ENCODE data around the gene KCNK3.

- TF ChIP-seq CTCF (IDR thresholded peaks at IDR 0.05), result no peak
- TF ChIP-seq MAX (IDR thresholded peaks at IDR 0.05; ENCODE audit: low read depth), result no peak
- TF ChIP-seq POLR2AphosphoS5 (IDR thresholded peaks at IDR 0.05; ENCODE audit: low read depth, low read length), result no peak
- TF ChIP-seq MEF2A (IDR thresholded peaks at IDR 0.05; ENCODE audit: borderline replicate concordance, low read depth), result no peak
- no peak for TF ChIP-seq TCF12 (IDR thresholded peaks at IDR 0.05)
- no peak for TF ChIP-seq EP300 (IDR thresholded peaks at IDR 0.05; ENCODE audit: borderline replicate concordance in 1 of 2, low read depth in 1 of 2, low read length in 1 of 2)
- no peak for TF ChIP-seq SIN3A (IDR thresholded peaks at IDR 0.05; ENCODE audit: borderline replicate concordance, low read depth, low read length)
- no peak for TF ChIP-seq FOXJ3 (CRISPR knock-in tag; IDR thresholded peaks at IDR 0.05)
- TF ChIP-seq RCOR1 (IDR thresholded peaks at IDR 0.05; ENCODE audit: low read length), result no peak
- no peak for TF ChIP-seq GABPA (IDR thresholded peaks at IDR 0.05; ENCODE audit: low read depth)
- TF ChIP-seq REST (IDR thresholded peaks at IDR 0.05; ENCODE audit: low read depth, low read length), result no peak
- TF ChIP-seq TAF1 (IDR thresholded peaks at IDR 0.05; ENCODE audit: borderline replicate concordance, low read depth, low read length), result no peak
- no peak for TF ChIP-seq TEAD4 (IDR thresholded peaks at IDR 0.05; ENCODE audit: borderline replicate concordance, insufficient read depth)
These were observed 49.7 kb downstream of the KCNK3 start for GRCh38 chr2:26742048-26742770.

All from SK-N-SH (cell line).